GM12892 (cell line): ENCODE measurements around the gene NES.

Experiments used
- POLR2A ChIP-seq: IDR thresholded peaks from 2 replicates; pipeline ENCODE4 v1.6.1; 2011; ENCODE audit warnings: low read depth, low read length, control low read depth
- POLR2AphosphoS5 ChIP-seq: IDR thresholded peaks from 2 replicates; pipeline ENCODE4 v1.6.1; 2011; ENCODE audit warnings: low read depth, low read length, control low read depth
- TAF1 ChIP-seq: IDR thresholded peaks from 2 replicates; pipeline ENCODE4 v1.6.1; 2011; ENCODE audit warnings: low read depth, mild to moderate bottlenecking, control low read depth, low read length, borderline replicate concordance

DNA sequence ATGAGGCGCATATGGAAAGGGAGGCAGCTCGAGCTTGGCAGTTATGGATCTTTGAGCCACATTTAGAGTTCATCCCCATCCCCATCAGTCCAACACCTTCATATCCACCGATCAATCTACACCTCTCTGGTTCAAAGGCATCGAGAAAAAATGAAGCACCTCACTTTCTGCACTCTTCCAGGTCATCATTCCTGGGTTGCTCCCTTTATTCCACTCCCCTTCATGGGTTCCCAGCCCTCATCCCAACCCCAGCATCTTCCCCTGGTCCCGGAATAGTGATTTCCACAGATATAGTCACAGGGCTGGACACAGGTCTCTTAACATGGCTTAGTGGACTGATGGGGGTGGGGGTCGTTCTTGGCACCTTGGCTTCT is 57.6 kb downstream of the NES start:
- TF ChIP-seq POLR2A (no peak), POLR2AphosphoS5 (no peak), TAF1 (no peak)
